Measurements from ENCODE around the gene SSC4D.
"Not testable (repeated sequence)": the region's sequence is repeated elsewhere in the genome, so short reads cannot be mapped to it uniquely, and the experiment has no call there.

Gene SSC4D

GRCh38 chr7:76407718-76408117 is 1.8 kb downstream of the SSC4D start:
- no peak for DNase-seq (ENCODE audit: low read depth)
- H3K4me3 ChIP-seq (replicated peaks; ENCODE audit: low read depth, low read length) = no peak overlapping the region
- TF ChIP-seq CTCF (IDR thresholded peaks at IDR 0.05; ENCODE audit: low read length, missing control alignments) = no peak

DNA sequence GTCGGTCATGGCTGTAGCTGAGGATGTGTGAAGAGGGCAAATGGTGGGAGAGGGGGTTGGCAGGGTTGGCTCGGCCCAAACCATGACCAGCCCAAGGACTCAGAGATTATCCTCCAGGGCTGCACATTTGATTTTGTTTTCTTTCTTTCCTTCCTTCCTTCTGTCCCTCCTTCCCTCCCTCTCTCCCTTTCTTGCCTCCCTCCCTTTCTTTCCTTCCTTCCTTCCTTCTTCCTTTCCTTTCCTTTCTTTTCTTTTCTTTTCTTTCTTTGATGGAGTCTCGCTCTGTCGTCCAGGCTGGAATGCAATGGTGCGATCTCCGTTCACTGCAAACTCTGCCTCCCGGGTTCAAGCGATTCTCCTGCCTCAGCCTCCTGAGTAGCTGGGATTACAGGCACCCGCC is 3.8 kb downstream of the SSC4D start:
- no peak for TF ChIP-seq CTCF (IDR thresholded peaks at IDR 0.05; ENCODE audit: low read length, missing control alignments)
- H3K4me3 ChIP-seq (replicated peaks; ENCODE audit: low read depth, low read length) = no peak overlapping the region
- no peak for DNase-seq (ENCODE audit: low read depth)

- TF ChIP-seq CTCF (IDR thresholded peaks at IDR 0.05; ENCODE audit: low read length, missing control alignments) = no peak
- DNase-seq (ENCODE audit: low read depth) = no peak
- H3K4me3 ChIP-seq (replicated peaks; ENCODE audit: low read depth, low read length) = no peak overlapping the region
Measured at GRCh38 chr7:76403780-76404494, 5.6 kb downstream of the SSC4D start.

- H3K4me3 ChIP-seq (replicated peaks; ENCODE audit: low read depth, low read length); DNase-seq (ENCODE audit: low read depth): not testable (repeated sequence)
Measured at GRCh38 chr7:76403097-76403496, 6.4 kb downstream of the SSC4D start.

DNA sequence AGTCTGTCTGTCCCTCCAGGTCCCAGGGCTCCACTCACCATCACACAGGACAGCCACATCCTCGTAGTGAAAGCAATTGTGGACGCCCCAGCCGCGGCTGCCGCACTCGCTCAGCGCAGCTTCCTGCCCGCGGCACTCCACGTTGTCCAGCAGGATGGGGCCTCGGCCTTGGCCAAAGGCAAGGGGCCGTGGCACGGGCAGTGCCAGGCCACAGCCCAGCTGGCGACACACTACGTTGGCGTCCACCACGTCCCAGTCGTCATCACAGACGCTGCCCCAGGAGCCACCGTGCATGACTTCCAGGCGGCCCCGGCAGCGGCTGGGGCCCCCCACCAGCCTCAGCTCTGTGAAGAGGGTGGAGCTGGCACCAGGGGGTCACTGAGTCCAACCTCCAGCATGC is 9.2 kb downstream of the SSC4D start:
- H3K4me3 ChIP-seq (replicated peaks; ENCODE audit: low read depth, low read length) = no peak overlapping the region
- TF ChIP-seq CTCF (IDR thresholded peaks at IDR 0.05; ENCODE audit: low read length, missing control alignments) = no peak
- no peak for DNase-seq (ENCODE audit: low read depth)

DNA sequence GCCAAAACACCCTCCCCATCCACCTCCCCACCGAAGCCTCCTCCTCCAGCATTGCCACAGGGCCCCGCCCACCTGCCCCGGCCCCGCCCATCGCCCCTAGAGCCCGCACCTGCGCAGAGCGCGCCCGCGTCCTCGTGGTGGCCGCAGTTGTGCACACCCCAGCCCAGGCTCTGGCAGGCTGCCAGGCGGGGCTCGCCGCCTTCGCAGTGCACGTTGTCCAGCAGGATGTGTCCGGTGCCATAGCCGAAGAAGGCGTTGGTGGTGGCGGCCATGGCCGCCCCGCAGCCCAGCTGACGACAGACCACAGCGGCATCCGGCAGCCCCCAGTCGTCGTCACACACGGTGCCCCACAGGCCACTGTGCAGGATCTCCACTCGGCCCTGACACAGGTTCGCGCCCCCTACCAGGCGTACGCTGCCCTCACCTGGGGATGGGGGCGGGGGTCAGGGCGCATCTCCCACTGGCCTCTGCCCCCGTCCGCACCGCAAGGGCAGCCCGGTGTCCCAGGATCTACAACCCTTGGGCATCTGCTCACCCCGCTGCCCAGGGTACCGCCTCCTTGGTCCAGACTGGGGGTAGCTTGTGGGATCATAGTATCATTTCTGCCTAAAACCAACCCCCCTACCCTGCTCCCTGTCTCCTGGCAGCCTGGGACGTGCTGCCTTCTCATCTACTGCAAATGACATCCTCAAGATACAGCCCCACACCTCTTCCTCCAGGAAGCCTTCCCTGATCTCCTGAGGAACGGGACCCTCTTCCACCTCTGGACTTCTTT is 11.9 kb downstream of the SSC4D start:
- no peak for TF ChIP-seq CTCF (IDR thresholded peaks at IDR 0.05; ENCODE audit: low read length, missing control alignments)
- peak; percentile 71 for DNase-seq (ENCODE audit: low read depth)
- H3K4me3 ChIP-seq (replicated peaks; ENCODE audit: low read depth, low read length) = peak overlapping the region; percentile 48

DNA sequence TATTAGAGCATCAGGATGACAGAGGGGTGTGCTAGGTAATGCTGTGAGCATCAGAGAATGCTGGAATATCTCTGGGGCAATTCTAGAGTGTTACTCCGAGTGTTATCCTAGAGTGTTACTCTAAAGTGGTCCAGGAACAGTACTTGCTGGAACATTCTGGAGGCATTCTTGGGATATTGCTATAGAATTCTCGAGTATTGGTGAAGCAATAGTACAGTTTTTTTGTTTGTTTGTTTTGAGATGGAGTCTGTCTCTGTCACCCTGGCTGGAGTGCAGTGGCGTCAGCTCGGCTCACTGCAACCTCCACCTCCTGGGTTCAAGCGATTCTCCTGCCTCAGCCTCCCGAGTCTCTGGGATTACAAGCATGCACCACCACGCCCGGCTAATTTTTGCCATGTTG is 12.6 kb downstream of the SSC4D start:
- H3K4me3 ChIP-seq (replicated peaks; ENCODE audit: low read depth, low read length) = no peak overlapping the region
- TF ChIP-seq CTCF (IDR thresholded peaks at IDR 0.05; ENCODE audit: low read length, missing control alignments) = no peak
- no peak for DNase-seq (ENCODE audit: low read depth)

Measured in fibroblast of pulmonary artery (primary cell).